Endothelial cell of umbilical vein (primary cell): ENCODE data around the gene LATS2. TPM values are rescaled to one million over a fixed set of nuclear protein-coding genes. Genes with fewer than 3 reads are reported as not detected.
"Not testable (repeated sequence)": the region's sequence is repeated elsewhere in the genome, so short reads cannot be mapped to it uniquely, and the experiment has no call there.

ENCODE experiments used
- BruUV-seq: library from RNA; stranded (reverse); fragments of 400-500 nt; replicated peaks from 2 replicates; lab custom pipeline; 2021; lab: Mats Ljungman, UMichigan
- CTCF ChIA-PET: fragments of 300-600, 350-600 bp; sonication (Branson Sonifier 250); formaldehyde crosslinking; loops from one replicate; lab custom pipeline; 2021; ENCODE audit warnings: antibody characterized with exemption, inconsistent platforms; lab: Charles Lee
- POLR2A ChIA-PET: fragments of 300-600, 350-600 bp; sonication (Branson Sonifier 250); formaldehyde crosslinking; loops from one replicate; lab custom pipeline; 2021; ENCODE audit warnings: antibody characterized with exemption, inconsistent platforms; lab: Charles Lee
- DNase-seq: peaks from one replicate; pipeline ENCODE4 v3.0.0-alpha.2; 2011; ENCODE audit warnings: low read depth, low spot score
- FAIRE-seq: peaks from 2 replicates; lab custom pipeline; 2011; peaks lifted over from hg19 to GRCh38; lab: Jason Lieb, UNC
- H2AFZ ChIP-seq: 2 replicates; pipeline ENCODE4 v1.6.0; 2012; ENCODE audit warnings: low read depth, low read length, control low read depth, inconsistent platforms
- H3K27ac ChIP-seq: 2 replicates; pipeline ENCODE4 v1.5.1; 2011; ENCODE audit warnings: low read depth, mild to moderate bottlenecking, control low read depth, low read length, moderate library complexity; ENCODE audit not compliant: insufficient read depth
- H3K27me3 ChIP-seq, 2 experiments: 2 replicates each; pipeline versions ENCODE4 v1.6.0 to v1.6.1; 2011; ENCODE audit warnings: low read length in 2 of 2, mixed read lengths in 1 of 2; ENCODE audit not compliant: control insufficient read depth in 2 of 2, insufficient read depth in 2 of 2
- H3K36me3 ChIP-seq, 2 experiments: 2 replicates in 1 of 2; 3 replicates in 1 of 2; pipeline ENCODE4 v1.5.1; 2011; ENCODE audit warnings: low read length in 2 of 2, mild to moderate bottlenecking in 1 of 2, moderate library complexity in 1 of 2; ENCODE audit not compliant: control insufficient read depth in 2 of 2, insufficient read depth in 2 of 2; ENCODE audit errors: extremely low read depth in 1 of 2
- H3K4me1 ChIP-seq: 3 replicates; pipeline ENCODE4 v1.5.1; 2011; ENCODE audit warnings: mild to moderate bottlenecking, low read length; ENCODE audit not compliant: control insufficient read depth, insufficient read depth; ENCODE audit errors: extremely low read depth
- H3K4me2 ChIP-seq: 2 replicates; pipeline ENCODE4 v1.6.1; 2011; ENCODE audit warnings: low read length, control low read depth, mixed read lengths; ENCODE audit not compliant: insufficient read depth
- H3K4me3 ChIP-seq, 3 experiments: fragments of 200-600 bp in 1 of 3; sonication (generic), shearing (Covaris generic) in 1 of 3; replicated peaks in 1 of 3; 2 replicates each; pipeline ENCODE4 v1.5.1; 2011 to 2016; ENCODE audit warnings: control low read depth in 3 of 3, low read length in 3 of 3, mild to moderate bottlenecking in 2 of 3, inconsistent platforms in 1 of 3, low read depth in 1 of 3, moderate library complexity in 1 of 3; ENCODE audit not compliant: insufficient read depth in 1 of 3
- H3K79me2 ChIP-seq: 2 replicates; pipeline ENCODE4 v1.6.0; 2012; ENCODE audit warnings: low read length, inconsistent platforms; ENCODE audit not compliant: control insufficient read depth, insufficient read depth
- H3K9ac ChIP-seq: replicated peaks from 2 replicates; pipeline ENCODE3; 2011; ENCODE audit warnings: low read length, control low read depth; ENCODE audit not compliant: insufficient read depth; ENCODE audit errors: extremely low read depth
- H3K9me1 ChIP-seq: replicated peaks from 3 replicates; pipeline ENCODE4 v1.6.0; 2011; ENCODE audit warnings: mild to moderate bottlenecking, low read length; ENCODE audit not compliant: control insufficient read depth, insufficient read depth; ENCODE audit errors: extremely low read depth
- H3K9me3 ChIP-seq: replicated peaks from 2 replicates; pipeline ENCODE4 v1.5.1; 2012; ENCODE audit warnings: low read length, inconsistent platforms; ENCODE audit not compliant: control insufficient read depth, insufficient read depth
- H4K20me1 ChIP-seq: replicated peaks from 2 replicates; pipeline ENCODE3; 2011; ENCODE audit warnings: mild to moderate bottlenecking, low read length; ENCODE audit not compliant: control insufficient read depth, insufficient read depth; ENCODE audit errors: extremely low read depth
- EZH2 ChIP-seq: IDR thresholded peaks from 2 replicates; pipeline ENCODE4 v1.6.1; 2012; ENCODE audit warnings: borderline replicate concordance, low read depth, mild to moderate bottlenecking, moderate library complexity, low read length, inconsistent platforms; ENCODE audit not compliant: severe bottlenecking
- FOS ChIP-seq: IDR thresholded peaks from 2 replicates; pipeline ENCODE4 v1.6.1; 2011; ENCODE audit warnings: mild to moderate bottlenecking, low read length, moderate library complexity, borderline replicate concordance; ENCODE audit not compliant: insufficient read depth
- GATA2 ChIP-seq: IDR thresholded peaks from 2 replicates; pipeline ENCODE4 v1.7.0; 2011; ENCODE audit warnings: low read depth, mild to moderate bottlenecking, moderate library complexity, mixed read lengths, low read length; ENCODE audit not compliant: insufficient read length, insufficient read depth
- JUN ChIP-seq: IDR thresholded peaks from 2 replicates; pipeline ENCODE4 v1.6.1; 2011; ENCODE audit warnings: borderline replicate concordance, low read depth; ENCODE audit not compliant: insufficient read length, insufficient read depth
- MYC ChIP-seq: IDR thresholded peaks from one replicate; pipeline ENCODE4 v1.6.1; 2011; ENCODE audit warnings: mild to moderate bottlenecking, low read depth, low read length
- POLR2A ChIP-seq: IDR thresholded peaks from 2 replicates; pipeline ENCODE4 v1.6.1; 2012; ENCODE audit warnings: low read depth, mild to moderate bottlenecking, control low read depth, low read length
- POLR2AphosphoS5 ChIP-seq: IDR thresholded peaks from 2 replicates; pipeline ENCODE4 v1.6.1; 2012; ENCODE audit warnings: low read depth, mild to moderate bottlenecking, control low read depth, low read length, moderate library complexity; ENCODE audit not compliant: insufficient read depth
- dilution Hi-C: fragments of 300-500 bp; cut with MboI; formaldehyde crosslinking; loops from one replicate; pipeline ENCODE4 v1.15.0; 2019; ENCODE audit warnings: low sequenced_read_pairs; ENCODE audit not compliant: extremely low pct_ligation_motif_present
- intact Hi-C: fragments of 100-400 bp; cut with micrococcal nuclease; formaldehyde crosslinking; loops from one replicate; pipeline ENCODE4 v1.10.0; 2022
- polyA plus RNA-seq, 4 experiments: library from polyadenylated mRNA; depleted of rRNA in 3 of 4; stranded (reverse) in 3 of 4; unstranded in 1 of 4; fragments of >200 nt; gene quantifications; 2 replicates each; pipeline versions ENCODE4 v1.2.1 to v1.2.3, GENCODE V29; 2011 to 2012; ENCODE audit warnings: missing spikeins in 1 of 4
- total RNA-seq: library from RNA; stranded (reverse); gene quantifications from 2 replicates; pipeline ENCODE4 v1.2.3, GENCODE V29; 2021
- TF ChIP-seq, protein P1 (sequence below), 2 donors: IDR thresholded peaks; 1 replicate in 1 of 2; 2 replicates in 1 of 2; pipeline ENCODE4 v1.5.1; 2011; ENCODE audit warnings: low read length in 2 of 2, mild to moderate bottlenecking in 2 of 2, moderate library complexity in 2 of 2, control low read depth in 1 of 2, inconsistent platforms in 1 of 2, low read depth in 1 of 2; ENCODE audit not compliant: insufficient read depth in 1 of 2; ENCODE audit errors: extremely low read depth in 1 of 2
- TF ChIP-seq, protein P2 (sequence below): IDR thresholded peaks from 2 replicates; pipeline ENCODE4 v1.6.1; 2011; ENCODE audit not compliant: insufficient read depth, insufficient read length

LATS2 gene
- total and polyA plus RNA-seq, 2 donors (not counting 3 experiments of a cell fraction or from before 2014, with no cell fraction given): 33.5 to 67.6 TPM

DNA sequence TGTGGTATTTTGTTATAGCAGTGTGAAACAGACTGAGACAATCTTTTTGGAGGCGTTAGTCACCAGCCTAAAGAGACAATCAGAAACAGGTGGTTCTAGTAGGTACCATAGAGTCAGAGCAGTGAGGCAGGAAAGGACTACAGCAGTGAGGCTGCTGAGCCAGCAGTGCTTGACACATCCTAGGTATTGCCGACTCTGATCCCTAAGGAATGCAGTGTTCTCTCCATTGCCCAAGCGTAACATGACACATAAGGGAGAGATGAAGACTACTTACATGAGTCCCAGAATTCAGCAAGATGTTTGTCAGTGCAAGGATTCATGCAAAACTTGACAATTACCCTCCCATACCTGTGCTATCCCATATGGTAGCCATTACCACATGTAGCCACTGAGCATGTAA, 96.5 kb downstream of the LATS2 start:
- H3K36me3 ChIP-seq: no peaks in the 10 kb centered on the region
- FAIRE-seq (no peak), DNase-seq (no peak)
- H4K20me1 ChIP-seq: no peaks in the 10 kb centered on the region
- H3K27me3 ChIP-seq: peaks cover 2 to 4% of the 10 kb centered on the region in 2 experiments
- no peak for TF ChIP-seq FOS
- no peak for TF ChIP-seq MYC
- TF ChIP-seq POLR2A: no peak
- no peak for TF ChIP-seq GATA2
- no peak for TF ChIP-seq EZH2
- no peak for TF ChIP-seq POLR2AphosphoS5
- TF ChIP-seq JUN: no peak
- TF ChIP-seq, protein P1, sequence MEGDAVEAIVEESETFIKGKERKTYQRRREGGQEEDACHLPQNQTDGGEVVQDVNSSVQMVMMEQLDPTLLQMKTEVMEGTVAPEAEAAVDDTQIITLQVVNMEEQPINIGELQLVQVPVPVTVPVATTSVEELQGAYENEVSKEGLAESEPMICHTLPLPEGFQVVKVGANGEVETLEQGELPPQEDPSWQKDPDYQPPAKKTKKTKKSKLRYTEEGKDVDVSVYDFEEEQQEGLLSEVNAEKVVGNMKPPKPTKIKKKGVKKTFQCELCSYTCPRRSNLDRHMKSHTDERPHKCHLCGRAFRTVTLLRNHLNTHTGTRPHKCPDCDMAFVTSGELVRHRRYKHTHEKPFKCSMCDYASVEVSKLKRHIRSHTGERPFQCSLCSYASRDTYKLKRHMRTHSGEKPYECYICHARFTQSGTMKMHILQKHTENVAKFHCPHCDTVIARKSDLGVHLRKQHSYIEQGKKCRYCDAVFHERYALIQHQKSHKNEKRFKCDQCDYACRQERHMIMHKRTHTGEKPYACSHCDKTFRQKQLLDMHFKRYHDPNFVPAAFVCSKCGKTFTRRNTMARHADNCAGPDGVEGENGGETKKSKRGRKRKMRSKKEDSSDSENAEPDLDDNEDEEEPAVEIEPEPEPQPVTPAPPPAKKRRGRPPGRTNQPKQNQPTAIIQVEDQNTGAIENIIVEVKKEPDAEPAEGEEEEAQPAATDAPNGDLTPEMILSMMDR (IDR thresholded peaks at IDR 0.05; ENCODE audit: extremely low read depth in 1 of 2, insufficient read depth in 1 of 2, low read depth in 1 of 2, low read length in 2 of 2): no peak
- TF ChIP-seq, protein P2, sequence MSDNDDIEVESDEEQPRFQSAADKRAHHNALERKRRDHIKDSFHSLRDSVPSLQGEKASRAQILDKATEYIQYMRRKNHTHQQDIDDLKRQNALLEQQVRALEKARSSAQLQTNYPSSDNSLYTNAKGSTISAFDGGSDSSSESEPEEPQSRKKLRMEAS: no peak
- intact Hi-C loops (no loop called here), dilution Hi-C loops (no loop called here)
- H3K9me1 ChIP-seq: no peaks in the 10 kb centered on the region
- BruUV-seq: no TSS peak
- CTCF ChIA-PET: no interaction called here
- H3K9me3 ChIP-seq: no peaks in the 10 kb centered on the region
- H3K4me1 ChIP-seq: peaks cover 3% of the 10 kb centered on the region
- POLR2A ChIA-PET: no interaction called here
- no peak overlapping the region for H3K4me3 ChIP-seq
- no peak overlapping the region for H3K4me2 ChIP-seq
- no peaks in the 10 kb centered on the region for H3K79me2 ChIP-seq
- H3K27ac ChIP-seq: no peak overlapping the region
- no peak overlapping the region for H2AFZ ChIP-seq
- no peak overlapping the region for H3K9ac ChIP-seq

DNA sequence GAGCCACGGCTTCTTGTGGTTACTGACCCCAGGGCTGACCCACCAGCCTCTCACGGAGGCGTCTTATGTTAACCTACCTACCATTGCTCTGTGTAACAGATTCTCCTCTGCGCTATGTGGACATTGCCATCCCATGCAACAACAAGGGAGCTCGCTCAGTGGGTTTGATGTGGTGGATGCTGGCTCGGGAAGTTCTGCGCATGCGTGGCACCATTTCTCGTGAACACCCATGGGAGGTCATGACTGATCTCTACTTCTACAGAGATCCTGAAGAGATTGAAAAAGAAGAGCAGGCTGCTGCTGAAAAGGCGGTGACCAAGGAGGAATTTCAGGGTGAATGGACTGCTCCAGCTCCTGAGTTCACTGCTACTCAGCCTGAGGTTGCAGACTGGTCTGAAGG, 99.7 kb downstream of the LATS2 start:
- CTCF ChIA-PET, H4K20me1 ChIP-seq, H3K27me3 ChIP-seq, BruUV-seq, H3K79me2 ChIP-seq, H3K36me3 ChIP-seq, H3K4me3 ChIP-seq, H3K9ac ChIP-seq, FAIRE-seq, H2AFZ ChIP-seq, H3K4me1 ChIP-seq, POLR2A ChIA-PET, DNase-seq, intact Hi-C loops, H3K4me2 ChIP-seq, dilution Hi-C loops, H3K9me1 ChIP-seq, H3K9me3 ChIP-seq, H3K27ac ChIP-seq: not testable (repeated sequence)
